Testis (tissue), 2 donors: ENCODE results near the gene KLRK1.

Experiments used
- POLR2A ChIP-seq: fragments of 450-650 bp; IDR thresholded peaks from one replicate; pipeline ENCODE4 v1.6.1; 2017; ENCODE audit warnings: antibody characterized with exemption, mild to moderate bottlenecking, moderate library complexity
- TF ChIP-seq, protein P1 (sequence below), 3 experiments: fragments of 450-650 bp in 2 of 3; fragments of 200-600 bp in 1 of 3; sonication (generic) in 1 of 3; IDR thresholded peaks; one replicate each; pipeline ENCODE4 v1.5.1; 2016 to 2019; ENCODE audit warnings: antibody characterized with exemption in 3 of 3, mild to moderate bottlenecking in 2 of 3, moderate library complexity in 1 of 3

DNA sequence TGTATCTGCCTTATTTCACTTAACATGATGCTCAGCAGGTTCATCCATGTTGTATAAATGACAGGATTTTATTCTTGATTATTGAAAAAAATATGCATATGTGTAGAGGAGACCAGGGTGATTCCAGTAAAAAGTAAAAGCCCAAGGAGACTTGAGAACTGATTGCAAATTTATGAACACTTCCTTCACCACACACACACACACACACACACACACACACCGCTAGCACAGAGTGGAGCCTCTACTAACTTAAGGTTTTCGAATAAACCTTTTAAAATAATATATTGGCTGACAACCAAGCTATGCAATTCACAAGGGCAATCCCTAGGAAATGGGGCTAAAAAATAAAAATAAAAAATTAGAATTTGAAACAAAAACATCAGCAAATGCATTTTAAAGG, 8.3 kb upstream of the KLRK1 start:
- no peak for TF ChIP-seq POLR2A
- TF ChIP-seq, protein P1, sequence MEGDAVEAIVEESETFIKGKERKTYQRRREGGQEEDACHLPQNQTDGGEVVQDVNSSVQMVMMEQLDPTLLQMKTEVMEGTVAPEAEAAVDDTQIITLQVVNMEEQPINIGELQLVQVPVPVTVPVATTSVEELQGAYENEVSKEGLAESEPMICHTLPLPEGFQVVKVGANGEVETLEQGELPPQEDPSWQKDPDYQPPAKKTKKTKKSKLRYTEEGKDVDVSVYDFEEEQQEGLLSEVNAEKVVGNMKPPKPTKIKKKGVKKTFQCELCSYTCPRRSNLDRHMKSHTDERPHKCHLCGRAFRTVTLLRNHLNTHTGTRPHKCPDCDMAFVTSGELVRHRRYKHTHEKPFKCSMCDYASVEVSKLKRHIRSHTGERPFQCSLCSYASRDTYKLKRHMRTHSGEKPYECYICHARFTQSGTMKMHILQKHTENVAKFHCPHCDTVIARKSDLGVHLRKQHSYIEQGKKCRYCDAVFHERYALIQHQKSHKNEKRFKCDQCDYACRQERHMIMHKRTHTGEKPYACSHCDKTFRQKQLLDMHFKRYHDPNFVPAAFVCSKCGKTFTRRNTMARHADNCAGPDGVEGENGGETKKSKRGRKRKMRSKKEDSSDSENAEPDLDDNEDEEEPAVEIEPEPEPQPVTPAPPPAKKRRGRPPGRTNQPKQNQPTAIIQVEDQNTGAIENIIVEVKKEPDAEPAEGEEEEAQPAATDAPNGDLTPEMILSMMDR (IDR thresholded peaks at IDR 0.05), result no peak
